ENCODE data around the gene WDR83.
"Not testable (repeated sequence)": the region's sequence is repeated elsewhere in the genome, so short reads cannot be mapped to it uniquely, and the experiment has no call there.

Gene WDR83

DNA sequence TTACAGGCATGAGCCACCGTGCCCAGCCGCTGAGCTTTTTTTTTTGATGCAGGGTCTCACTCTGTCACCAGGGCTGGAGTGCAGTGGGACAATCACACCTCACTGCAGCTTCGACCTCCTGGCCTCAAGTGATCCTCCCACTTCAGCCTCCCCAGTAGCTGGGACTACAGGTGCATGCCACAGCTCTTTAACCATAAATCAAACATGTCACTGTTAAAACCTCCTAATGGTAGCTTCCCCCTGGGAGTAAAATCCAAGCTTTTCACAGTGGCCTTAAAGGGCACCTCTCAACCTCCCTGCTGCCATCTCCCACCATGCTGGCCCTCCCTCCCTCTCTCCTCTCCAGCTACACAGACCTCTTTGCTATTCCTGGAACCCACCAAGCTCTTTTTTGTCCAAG, 19.2 kb downstream of the WDR83 start:
- DNase-seq (ENCODE audit: low spot score), result no peak

- DNase-seq (ENCODE audit: low spot score), result no peak
These were observed 21.0 kb downstream of the WDR83 start, which contains the start of gene GNG14 for GRCh38 chr19:12687496-12688196. Gene GNG14, plus strand, starts transcription at chr19:12687998. Its CDS starts 51 bp downstream, at chr19:12688049.

GRCh38 chr19:12689012-12689411, 22.4 kb downstream of the WDR83 start:
- no peak for DNase-seq (ENCODE audit: low spot score)

DNA sequence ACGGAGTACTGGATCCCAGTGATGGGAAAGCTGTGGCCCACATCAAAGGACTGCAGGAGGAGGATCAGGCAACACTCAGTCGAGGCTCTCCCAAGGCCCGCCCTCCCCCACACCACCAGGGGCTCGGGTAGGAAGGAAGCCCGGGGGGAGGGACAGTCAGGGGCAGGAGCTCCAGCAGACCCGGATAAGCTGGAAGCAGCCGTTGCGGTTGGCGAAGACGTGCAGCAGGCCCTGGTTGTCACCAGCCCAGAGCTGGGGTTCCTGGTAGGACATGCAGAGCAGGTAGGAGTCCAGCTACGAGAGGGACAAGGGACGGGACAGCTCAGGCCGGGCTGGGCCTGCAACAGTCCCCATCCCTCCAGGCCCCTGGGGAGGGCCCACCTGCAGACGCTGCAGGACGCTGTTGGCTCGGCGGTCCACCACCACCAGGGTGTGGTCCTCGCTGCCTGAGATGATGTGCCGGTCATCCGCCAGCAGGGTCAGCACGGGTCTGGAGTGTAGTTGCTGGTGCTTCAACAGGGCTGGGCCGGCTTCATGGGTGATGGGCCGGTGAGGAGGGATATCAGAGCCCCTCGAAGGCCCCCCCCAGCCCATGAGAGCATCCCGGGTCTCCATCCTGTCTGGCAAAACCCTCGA, 23.1 kb downstream of the WDR83 start:
- DNase-seq (ENCODE audit: low spot score), result no peak

GRCh38 chr19:12692960-12693359, 26.4 kb downstream of the WDR83 start:
- DNase-seq (ENCODE audit: low spot score), result no peak

DNA sequence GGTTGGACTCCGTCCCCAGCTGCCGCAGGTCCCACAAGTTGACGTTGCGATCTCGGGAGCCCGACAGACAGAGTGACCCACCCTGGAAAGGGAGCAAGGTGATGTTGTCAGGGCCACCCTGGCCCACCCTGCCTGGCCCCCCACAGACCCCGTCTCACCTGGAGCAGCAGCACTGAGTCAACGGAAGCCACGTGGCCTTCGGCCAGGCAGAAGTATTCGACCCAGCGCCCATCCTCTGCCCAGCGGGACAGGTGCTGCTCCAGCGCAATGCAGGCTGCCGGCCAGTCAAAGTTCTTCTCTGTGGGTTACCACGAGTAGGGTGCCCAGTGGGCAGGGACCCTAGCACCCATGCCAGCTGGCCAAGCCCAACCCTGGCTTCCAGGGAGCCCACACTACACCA, 28.0 kb downstream of the WDR83 start:
- no peak for DNase-seq (ENCODE audit: low spot score)

- DNase-seq (ENCODE audit: low spot score), result no peak
These were observed 28.5 kb downstream of the WDR83 start for GRCh38 chr19:12695096-12695495.

DNA sequence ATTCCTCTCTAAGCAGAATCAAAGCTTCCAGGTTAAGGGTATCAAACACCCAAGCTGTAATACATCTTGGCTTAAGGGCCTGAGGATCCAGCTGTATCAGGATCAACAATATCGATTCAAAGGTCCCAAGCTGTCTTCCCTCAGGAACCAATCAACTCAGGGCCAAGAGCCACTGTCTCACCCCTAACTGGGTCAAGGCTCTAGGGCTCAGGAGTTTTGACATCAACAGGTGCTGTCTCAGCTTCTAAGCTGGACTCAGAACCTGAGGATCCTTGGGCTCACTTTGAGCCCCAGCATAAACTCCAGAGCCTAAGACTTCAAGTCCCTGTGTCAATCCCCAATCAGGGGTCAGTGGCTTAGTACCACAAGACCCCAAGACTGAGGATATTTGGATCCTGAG, 28.9 kb downstream of the WDR83 start:
- no peak for DNase-seq (ENCODE audit: low spot score)

DNA sequence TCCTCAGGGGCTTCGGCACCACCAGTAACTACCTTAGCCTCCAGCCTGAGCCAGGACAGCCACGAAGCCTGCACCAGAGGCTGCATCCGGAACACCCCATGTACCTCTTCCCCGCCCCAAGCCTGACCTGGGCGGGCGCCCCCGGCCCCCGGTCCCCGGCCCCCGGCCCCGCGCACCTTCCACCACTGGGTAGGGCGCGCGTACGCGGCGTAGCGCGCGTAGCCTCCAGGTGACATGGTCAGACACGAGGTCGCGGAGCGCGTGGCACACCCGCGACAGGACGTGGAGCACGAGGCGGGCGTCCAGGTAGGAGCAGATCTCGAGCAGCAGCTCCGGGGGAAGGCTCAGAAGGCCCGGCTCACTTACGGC, 29.4 kb downstream of the WDR83 start:
- DNase-seq (ENCODE audit: low spot score), result no peak

GRCh38 chr19:12696366-12697335, 30.0 kb downstream of the WDR83 start, which contains the start of gene FBXW9:
Gene FBXW9, minus strand, starts transcription at chr19:12696631. Its CDS starts 50 bp downstream, at chr19:12696581.
- DNase-seq (ENCODE audit: low spot score), result peak; percentile 95

DNA sequence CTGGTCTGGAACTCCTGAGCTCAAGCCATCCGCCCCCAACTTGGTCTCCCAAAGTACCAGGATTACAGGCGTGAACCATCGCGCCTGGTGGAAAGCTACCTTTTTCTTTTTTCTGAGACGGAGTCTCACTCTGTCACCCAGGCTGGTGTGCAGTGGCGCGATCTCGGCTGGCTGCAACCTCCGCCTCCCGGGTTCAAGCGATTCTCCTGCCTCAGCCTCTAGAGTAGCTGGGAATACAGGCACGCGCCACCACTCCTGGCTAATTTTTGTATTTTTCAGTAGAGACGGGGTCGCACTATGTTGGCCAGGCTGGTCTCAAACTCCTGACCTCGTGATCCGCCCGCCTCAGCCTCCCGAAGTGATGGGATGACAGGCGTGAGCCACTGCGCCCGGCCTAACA, 30.8 kb downstream of the WDR83 start:
- DNase-seq (ENCODE audit: low spot score), result not testable (repeated sequence)

GRCh38 chr19:12698138-12698537, 31.5 kb downstream of the WDR83 start:
- no peak for DNase-seq (ENCODE audit: low spot score)

GRCh38 chr19:12701596-12702282, 35.1 kb downstream of the WDR83 start:
- no peak for DNase-seq (ENCODE audit: low spot score)

- DNase-seq (ENCODE audit: low spot score), result peak; percentile 84
These were observed 36.4 kb downstream of the WDR83 start for GRCh38 chr19:12703046-12703445.

- DNase-seq (ENCODE audit: low spot score), result no peak
These were observed 38.6 kb downstream of the WDR83 start for GRCh38 chr19:12705169-12705568.

- no peak for DNase-seq (ENCODE audit: low spot score)
These were observed 39.2 kb downstream of the WDR83 start for GRCh38 chr19:12705654-12706331.

GRCh38 chr19:12706332-12706718, 39.7 kb downstream of the WDR83 start:
- DNase-seq (ENCODE audit: low spot score), result no peak

- DNase-seq (ENCODE audit: low spot score), result no peak
These were observed 42.0 kb downstream of the WDR83 start for GRCh38 chr19:12708641-12709040.

- DNase-seq (ENCODE audit: low spot score), result no peak
These were observed 44.6 kb downstream of the WDR83 start for GRCh38 chr19:12711187-12711586.

DNA sequence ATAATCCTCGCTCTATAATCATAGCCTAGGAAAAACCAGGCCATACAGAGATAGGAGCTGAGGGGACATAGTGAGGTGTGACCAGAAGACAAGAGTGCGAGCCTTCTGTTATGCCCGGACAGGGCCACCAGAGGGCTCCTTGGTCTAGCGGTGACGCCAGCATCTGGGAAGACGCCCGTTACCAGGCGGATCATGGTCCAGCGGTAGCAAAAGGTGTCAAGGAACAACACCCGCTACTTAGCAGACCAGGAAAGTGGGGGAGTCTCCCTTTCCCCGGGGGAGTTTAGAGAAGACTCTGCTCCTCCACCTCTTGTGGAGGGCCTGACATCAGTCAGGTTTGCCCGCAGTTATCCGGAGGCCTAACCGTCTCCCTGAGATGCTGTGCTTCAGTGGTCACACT, 45.5 kb downstream of the WDR83 start:
- not testable (repeated sequence) for DNase-seq (ENCODE audit: low spot score)

DNA sequence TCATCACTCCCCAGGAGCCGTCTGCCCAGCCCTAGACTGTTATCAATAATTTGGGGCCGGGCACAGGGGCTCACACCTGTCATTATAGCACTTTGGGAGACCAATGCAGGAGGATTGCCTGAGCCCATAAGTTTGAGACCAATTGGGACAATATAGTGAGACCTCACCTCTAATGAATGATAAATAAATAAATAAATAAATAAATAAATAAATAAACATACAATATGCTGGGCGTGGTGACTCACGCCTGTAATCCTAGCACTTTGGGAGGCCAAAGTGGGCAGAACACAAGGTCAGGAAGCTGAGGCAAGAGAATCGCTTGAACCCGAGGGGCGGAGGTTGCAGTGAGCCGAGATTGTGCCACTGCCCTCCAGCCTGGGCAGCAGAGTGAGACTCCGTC, 46.7 kb downstream of the WDR83 start:
- DNase-seq (ENCODE audit: low spot score), result not testable (repeated sequence)

All from SK-N-DZ (cell line).